HG03439 (cell line): ENCODE results near the gene ORM2.

Experiments used
- ATAC-seq: cut with Tn5 transposase; IDR thresholded peaks from one replicate; pipeline ENCODE4 v1.9.1; 2021; ENCODE audit warnings: mild to moderate bottlenecking, moderate library complexity; ENCODE audit not compliant: unreplicated experiment

The ORM2 gene

GRCh38 chr9:114291886-114292590, 37.6 kb upstream of the ORM2 start:
- no peak for ATAC-seq

GRCh38 chr9:114294664-114295063, 35.0 kb upstream of the ORM2 start:
- no peak for ATAC-seq

GRCh38 chr9:114296338-114296737, 33.3 kb upstream of the ORM2 start:
- ATAC-seq, result no peak

GRCh38 chr9:114299286-114300152, 30.1 kb upstream of the ORM2 start:
- no peak for ATAC-seq

- ATAC-seq, result no peak
Measured at GRCh38 chr9:114300153-114300845, 29.4 kb upstream of the ORM2 start.

- ATAC-seq, result no peak
Measured at GRCh38 chr9:114300846-114301797, 28.5 kb upstream of the ORM2 start.

- ATAC-seq, result no peak
Measured at GRCh38 chr9:114301798-114302565, 27.7 kb upstream of the ORM2 start.

- no peak for ATAC-seq
Measured at GRCh38 chr9:114302727-114303126, 26.9 kb upstream of the ORM2 start.

GRCh38 chr9:114303571-114303970, 26.1 kb upstream of the ORM2 start:
- ATAC-seq, result no peak

GRCh38 chr9:114303977-114304376, 25.7 kb upstream of the ORM2 start:
- ATAC-seq, result no peak

- ATAC-seq, result no peak
Measured at GRCh38 chr9:114304416-114305188, 25.1 kb upstream of the ORM2 start.

- no peak for ATAC-seq
Measured at GRCh38 chr9:114307899-114308267, 21.8 kb upstream of the ORM2 start.

GRCh38 chr9:114308361-114308950, 21.2 kb upstream of the ORM2 start:
- no peak for ATAC-seq

GRCh38 chr9:114309096-114309495, 20.6 kb upstream of the ORM2 start:
- no peak for ATAC-seq

GRCh38 chr9:114310471-114311450, 18.9 kb upstream of the ORM2 start:
- no peak for ATAC-seq

- ATAC-seq, result no peak
Measured at GRCh38 chr9:114311571-114312512, 17.8 kb upstream of the ORM2 start.
